HepG2 (cell line): ENCODE data around the gene ZNF444. TPM values are rescaled to one million over a fixed set of nuclear protein-coding genes. Genes with fewer than 3 reads are reported as not detected.
A peak's percentile ranks its signal among the peaks of the same experiment; 100 is the strongest.

Experiments
- ATAC-seq: fragments of 200-7000 bp; cut with Tn5 transposase; 3 replicates; pipeline ENCODE4 v1.9.1; 2020; ENCODE audit warnings: mild to moderate bottlenecking, moderate library complexity
- BruUV-seq: library from RNA; stranded (reverse); fragments of 400-500 nt; replicated peaks from 2 replicates; lab custom pipeline; 2021; lab: Mats Ljungman, UMichigan
- CTCF ChIA-PET: fragments of 300-600 bp; formaldehyde crosslinking; extraction: SDS; loops from one replicate; lab custom pipeline; 2021; ENCODE audit warnings: low total read pairs, inconsistent platforms, low intra/inter-chr PET ratio; lab: Yijun Ruan, JAX
- POLR2A ChIA-PET: fragments of 350-600 bp; sonication (Branson Sonifier 250); formaldehyde crosslinking; loops from one replicate; lab custom pipeline; 2020; ENCODE audit warnings: antibody characterized with exemption, inconsistent platforms; lab: Yijun Ruan, JAX
- DNase-seq: peaks from one replicate; pipeline ENCODE4 v3.0.0-alpha.2; 2015; ENCODE audit warnings: low spot score
- FAIRE-seq: peaks from 3 replicates; lab custom pipeline; 2011; peaks lifted over from hg19 to GRCh38; lab: Jason Lieb, UNC
- H2AFZ ChIP-seq: one replicate; pipeline ENCODE4 v1.6.1; 2011; ENCODE audit warnings: low read length, inconsistent platforms
- H3K27ac ChIP-seq: fragments of 300-600 bp; 3 replicates; pipeline ENCODE4 v1.8.0; 2011; ENCODE audit warnings: mixed run types, mild to moderate bottlenecking, mixed read lengths, low read length, inconsistent platforms; ENCODE audit not compliant: insufficient read depth; ENCODE audit errors: extremely low read length
- H3K27me3 ChIP-seq, 2 experiments: fragments of 200-600 bp in 1 of 2; 2 replicates in 1 of 2; 3 replicates in 1 of 2; pipeline versions ENCODE4 v1.6.0 to v1.8.0; 2011; ENCODE audit warnings: low read length in 2 of 2, mild to moderate bottlenecking in 2 of 2, moderate library complexity in 2 of 2, inconsistent platforms in 1 of 2; ENCODE audit not compliant: insufficient read depth in 2 of 2, control insufficient read depth in 1 of 2
- H3K36me3 ChIP-seq, 2 experiments: fragments of 200-600 bp in 1 of 2; replicated peaks in 1 of 2; 2 replicates in 1 of 2; 3 replicates in 1 of 2; pipeline versions ENCODE4 v1.5.1 to v1.8.0; 2011; ENCODE audit warnings: low read length in 2 of 2, inconsistent platforms in 1 of 2; ENCODE audit not compliant: insufficient read depth in 2 of 2, control insufficient read depth in 1 of 2
- H3K4me1 ChIP-seq: 2 replicates; pipeline ENCODE4 v1.5.1; 2012; ENCODE audit warnings: low read length, inconsistent platforms; ENCODE audit not compliant: insufficient read depth
- H3K4me2 ChIP-seq: 2 replicates; pipeline ENCODE4 v1.6.0; 2011; ENCODE audit warnings: low read depth, low read length, inconsistent platforms
- H3K4me3 ChIP-seq, 3 experiments: fragments of 200-600 bp in 1 of 3; sonication (generic), shearing (Covaris generic) in 1 of 3; replicated peaks in 1 of 3; 2 replicates each; pipeline ENCODE4 v1.5.1; 2011 to 2016; ENCODE audit warnings: low read length in 3 of 3, inconsistent platforms in 2 of 3, low read depth in 2 of 3, mild to moderate bottlenecking in 2 of 3, control low read depth in 1 of 3, mixed read lengths in 1 of 3; ENCODE audit not compliant: insufficient read depth in 1 of 3
- H3K79me2 ChIP-seq: one replicate; pipeline ENCODE4 v1.6.1; 2011; ENCODE audit warnings: low read length, inconsistent platforms; ENCODE audit not compliant: insufficient read depth
- H3K9ac ChIP-seq: 2 replicates; pipeline ENCODE4 v1.6.0; 2011; ENCODE audit warnings: mild to moderate bottlenecking, low read depth, low read length, inconsistent platforms; ENCODE audit not compliant: insufficient read depth
- H3K9me3 ChIP-seq: 2 replicates; pipeline ENCODE4 v1.5.1; 2012; ENCODE audit warnings: mild to moderate bottlenecking, low read length
- H4K20me1 ChIP-seq: 2 replicates; pipeline ENCODE4 v1.6.0; 2011; ENCODE audit warnings: inconsistent platforms, mild to moderate bottlenecking, low read length, moderate library complexity; ENCODE audit not compliant: insufficient read depth
- FOXK1 ChIP-seq: sonication (generic); formaldehyde crosslinking; IDR thresholded peaks from 2 replicates; pipeline ENCODE4 v1.4.0; 2020; ENCODE audit warnings: low read depth, missing genetic modification reagents, borderline replicate concordance
- MAZ ChIP-seq, 2 experiments: sonication (generic) in 1 of 2; formaldehyde crosslinking in 1 of 2; IDR thresholded peaks; 2 replicates each; pipeline versions ENCODE4 v1.5.0 to v1.6.1; 2012 to 2020; ENCODE audit warnings: low read depth in 2 of 2, mild to moderate bottlenecking in 2 of 2, borderline replicate concordance in 1 of 2, improper control_type of control experiment in 1 of 2, low read length in 1 of 2, missing genetic modification reagents in 1 of 2, moderate library complexity in 1 of 2
- NBN ChIP-seq: fragments of 450-650 bp; conservative IDR thresholded peaks from 2 replicates; pipeline ENCODE4 v1.6.1; 2017
- SUZ12 ChIP-seq: fragments of 150-350 bp; IDR thresholded peaks from 2 replicates; pipeline ENCODE4 v1.6.1; 2014; ENCODE audit warnings: low read depth, low read length
- ZBTB46 ChIP-seq: sonication (generic); formaldehyde crosslinking; IDR thresholded peaks from 2 replicates; pipeline ENCODE4 v1.4.0; 2020; ENCODE audit warnings: mild to moderate bottlenecking, missing genetic modification reagents, borderline replicate concordance
- ZNF552 ChIP-seq: sonication (generic); formaldehyde crosslinking; IDR thresholded peaks from 2 replicates; pipeline ENCODE4 v1.9.0; 2022; ENCODE audit warnings: missing genetic modification reagents, mild to moderate bottlenecking, borderline replicate concordance
- ZNF766 ChIP-seq: sonication (generic); formaldehyde crosslinking; IDR thresholded peaks from 2 replicates; pipeline ENCODE4 v1.5.0; 2020; ENCODE audit warnings: missing genetic modification reagents, borderline replicate concordance
- ZNF768 ChIP-seq: sonication (generic); formaldehyde crosslinking; IDR thresholded peaks from 2 replicates; pipeline ENCODE4 v1.4.0; 2020; ENCODE audit warnings: missing genetic modification reagents
- WGBS: methylation state at CpG from one replicate; pipeline ENCODE4 v1.1.6; 2017; ENCODE audit warnings: low lambda C conversion rate; 5-methylcytosine and 5-hydroxymethylcytosine counted together
- in situ Hi-C: cut with HindIII; loops from 2 replicates; pipeline ENCODE4 v1.10.0; 2017; ENCODE audit warnings: low pct_unique_long_range_greater_than_20kb; ENCODE audit not compliant: extremely low pct_ligation_motif_present
- intact Hi-C: fragments of 100-400 bp; cut with micrococcal nuclease; formaldehyde crosslinking; loops from one replicate; pipeline ENCODE4 v1.10.0; 2022; ENCODE audit not compliant: unreplicated experiment
- polyA plus RNA-seq, 8 experiments: library from polyadenylated mRNA; depleted of rRNA in 3 of 8; stranded (reverse) in 7 of 8; unstranded in 1 of 8; fragments of >200 nt; fragmentation: Illumina TruSeq in 4 of 8; extraction: Trizol in 4 of 8; gene quantifications; 2 replicates each; pipeline versions ENCODE4 v1.2.1 to v1.2.3, GENCODE V29; 2011 to 2016; ENCODE audit warnings: low read depth in 4 of 8, missing spikeins in 1 of 8, mixed read lengths in 1 of 8; ENCODE audit not compliant: insufficient read depth in 1 of 8
- total RNA-seq, 5 experiments: library from RNA; depleted of rRNA; stranded (reverse); fragments of >200 nt; fragmentation: Illumina TruSeq; extraction: Trizol; gene quantifications; 2 replicates each; pipeline ENCODE4 v1.2.3, GENCODE V29; 2016; ENCODE audit warnings: low read depth in 1 of 5

Gene ZNF444
- total and polyA plus RNA-seq, 2 of the 13 experiments (the other 11 are each of a cell fraction or from before 2014, with no cell fraction given), result 27.4 to 30.3 TPM

GRCh38 chr19:56133858-56134653, 7.0 kb upstream of the ZNF444 start:
- Histone ChIP-seq H3K27ac (no peak overlapping the region), H3K4me3 (no peak overlapping the region), H4K20me1 (no peaks in the 10 kb centered on the region), H3K27me3 (no peaks in the 10 kb centered on the region), H3K36me3 (no peaks in the 10 kb centered on the region), H3K79me2 (no peaks in the 10 kb centered on the region), H3K9ac (no peak overlapping the region), H3K4me2 (no peak overlapping the region), H2AFZ (no peak overlapping the region), H3K9me3 (no peaks in the 10 kb centered on the region), H3K4me1 (peaks cover 50% of the 10 kb centered on the region)
- ChIA-PET POLR2A (interaction anchor here (1.5 to 2.1 kb wide), 2 partner anchors 9 to 14 kb away, joined by 4 to 8 read pairs; no protein-coding TSS in a partner anchor), CTCF (no interaction called here)
- FAIRE-seq (no peak), DNase-seq (no peak), ATAC-seq (no peak)
- in situ Hi-C loops (no loop called here), intact Hi-C loops (no loop called here)
- no peak for TF ChIP-seq FOXK1 (CRISPR knock-in tag)
- TF ChIP-seq MAZ (IDR thresholded peaks at IDR 0.05; ENCODE audit: borderline replicate concordance, low read depth, low read length), result no peak
- no peak for TF ChIP-seq MAZ (CRISPR knock-in tag; IDR thresholded peaks at IDR 0.05; ENCODE audit: low read depth)
- TF ChIP-seq ZBTB46 (CRISPR knock-in tag), result no peak
- no peak for TF ChIP-seq SUZ12
- 0 out of 2 replicates have a peak, but pooled peaks have one; percentile 26 for TF ChIP-seq ZNF768 (CRISPR knock-in tag)
- TF ChIP-seq ZNF552, result no peak
- no peak for TF ChIP-seq ZNF766
- TF ChIP-seq NBN, result no peak
- BruUV-seq, result no TSS peak
- WGBS, result 82% methylated on average over 14 of the region's 14 CpGs
